HG03095 (cell line): ENCODE results near the gene MAGEL2.
"Not testable (repeated sequence)": the region's sequence is repeated elsewhere in the genome, so short reads cannot be mapped to it uniquely, and the experiment has no call there.

Source experiments
- ATAC-seq: cut with Tn5 transposase; IDR thresholded peaks from one replicate; pipeline ENCODE4 v1.9.1; 2021; ENCODE audit warnings: moderate library complexity; ENCODE audit not compliant: unreplicated experiment

Gene MAGEL2

GRCh38 chr15:23616536-23616935 is 31.1 kb downstream of the MAGEL2 start:
- no peak for ATAC-seq

DNA sequence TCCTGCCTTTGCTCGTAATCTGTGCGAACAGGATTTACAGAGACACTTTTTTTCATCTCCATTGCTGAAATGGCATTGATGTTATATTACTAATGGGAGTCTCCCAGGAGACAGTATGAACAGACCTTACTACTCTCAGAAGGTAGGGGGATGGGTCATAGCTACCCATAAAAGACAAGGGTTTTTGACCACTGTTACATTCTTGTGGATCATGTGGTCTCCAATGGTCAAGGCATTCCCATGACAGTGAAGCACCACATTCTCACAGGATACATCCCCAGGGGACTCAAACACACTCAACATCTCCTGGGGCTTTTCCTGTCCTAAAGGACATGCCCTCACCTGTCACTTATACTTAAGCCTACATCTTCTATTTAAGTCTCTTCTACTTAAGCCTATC is 41.4 kb downstream of the MAGEL2 start:
- ATAC-seq = no peak

DNA sequence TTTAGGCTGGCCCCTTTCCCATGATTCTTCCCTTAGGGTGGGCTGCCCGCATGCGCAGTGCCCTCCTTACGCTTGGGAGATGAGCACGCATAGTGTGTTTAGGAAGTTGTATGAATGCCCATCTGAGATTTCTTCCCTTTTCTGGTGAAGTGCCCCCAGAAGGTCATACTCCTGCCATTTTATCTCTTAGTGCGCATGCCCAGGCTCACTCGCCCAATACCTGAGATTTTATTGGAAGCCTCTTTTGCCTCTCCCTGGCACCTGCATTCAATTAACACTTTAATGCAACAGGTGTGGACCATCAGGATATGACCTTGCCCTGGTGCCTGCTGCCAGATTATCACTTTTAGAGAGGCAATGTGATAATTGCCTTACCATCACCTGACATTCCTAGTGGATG is 45.5 kb downstream of the MAGEL2 start:
- ATAC-seq = no peak

DNA sequence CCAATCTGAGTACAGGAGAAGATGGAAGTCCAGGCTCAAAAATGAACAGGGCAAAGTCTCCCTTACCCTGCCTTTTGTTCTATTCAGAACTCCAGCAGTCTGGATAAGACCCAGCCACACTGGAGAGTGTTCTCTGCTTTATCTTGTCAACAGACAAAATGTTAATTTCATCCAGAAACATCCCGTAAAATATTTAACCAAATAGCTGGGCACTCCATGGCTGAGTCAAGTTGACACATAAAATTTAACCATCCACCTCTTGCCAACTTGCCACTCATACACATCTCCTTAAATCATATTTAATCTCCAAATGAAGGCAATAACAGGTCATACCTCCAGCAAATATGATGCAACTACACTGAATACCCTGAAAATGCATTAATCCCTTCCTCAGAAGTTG is 48.6 kb downstream of the MAGEL2 start:
- no peak for ATAC-seq

DNA sequence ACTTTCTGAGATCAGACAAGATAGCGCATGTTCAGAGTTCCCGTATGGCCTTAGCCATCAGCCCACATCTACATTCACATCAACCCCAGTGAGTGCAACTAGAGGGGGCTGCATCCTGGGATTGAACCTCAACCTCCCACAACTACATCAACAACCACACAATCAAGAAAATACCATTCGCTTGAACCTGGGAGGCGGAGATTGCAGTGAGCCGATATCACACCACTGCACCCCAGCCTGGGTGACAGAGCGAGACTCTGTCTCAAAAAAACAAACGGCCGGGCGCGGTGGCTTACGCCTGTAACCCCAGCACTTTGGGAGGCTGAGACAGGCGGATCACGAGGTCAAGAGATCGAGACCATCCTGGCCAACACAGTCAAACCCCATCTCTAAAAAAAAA is 50.4 kb downstream of the MAGEL2 start:
- not testable (repeated sequence) for ATAC-seq

- ATAC-seq = no peak
These were observed 50.9 kb downstream of the MAGEL2 start for GRCh38 chr15:23596736-23597135.

- ATAC-seq = no peak
These were observed 52.3 kb downstream of the MAGEL2 start for GRCh38 chr15:23595368-23595767.

DNA sequence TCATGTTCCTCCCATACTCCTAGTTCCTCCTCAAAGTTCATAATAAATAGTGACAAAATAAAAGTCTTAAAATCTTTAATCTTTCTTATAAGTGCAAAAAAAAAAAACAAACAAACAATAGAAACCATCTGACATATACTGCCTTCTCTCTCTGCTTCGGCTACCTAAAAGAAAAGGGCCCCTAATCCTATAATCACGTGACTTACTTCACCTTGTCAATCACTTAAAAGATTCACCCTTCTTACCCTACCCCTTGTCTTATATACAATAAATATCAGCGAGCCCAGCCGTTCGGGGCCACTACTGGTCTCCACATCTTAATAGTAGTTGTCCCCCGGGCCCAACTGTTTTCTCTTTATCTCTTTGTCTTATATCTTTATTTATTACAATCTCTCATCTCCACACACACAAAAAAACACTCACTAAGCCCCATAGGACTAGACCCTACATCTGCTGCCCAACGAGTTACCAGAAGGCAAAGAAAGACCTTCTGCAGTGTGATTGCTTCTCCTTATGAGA is 53.4 kb downstream of the MAGEL2 start:
- no peak for ATAC-seq
